Thyroid gland (tissue), 4 donors: ENCODE results near the gene DISC1. TPM values are rescaled to one million over a fixed set of nuclear protein-coding genes. Genes with fewer than 3 reads are reported as not detected.

ENCODE experiments used
- DNase-seq, 2 donors: peaks; one replicate each; pipeline ENCODE4 v3.0.0-alpha.2; 2019
- H3K27ac ChIP-seq, 3 donors: fragments of 200-600 bp; sonication (generic); 1 replicate in 2 of 3; 2 replicates in 1 of 3; pipeline ENCODE4 v1.5.1; 2016 to 2019; ENCODE audit warnings: mild to moderate bottlenecking in 1 of 3, moderate library complexity in 1 of 3
- H3K27me3 ChIP-seq: fragments of 200-600 bp; sonication (generic); one replicate; pipeline ENCODE4 v1.5.1; 2019
- H3K36me3 ChIP-seq, 2 donors: fragments of 200-600 bp; sonication (generic); one replicate each; pipeline ENCODE4 v1.5.1; 2016 to 2019
- H3K4me1 ChIP-seq, 2 donors: fragments of 200-600 bp; sonication (generic); one replicate each; pipeline ENCODE4 v1.5.1; 2017 to 2019
- H3K4me3 ChIP-seq, 3 donors: fragments of 200-600 bp; sonication (generic); replicated peaks in 1 of 3; 1 replicate in 2 of 3; 2 replicates in 1 of 3; pipeline ENCODE4 v1.5.1; 2016; ENCODE audit warnings: mild to moderate bottlenecking in 1 of 3
- H3K9me3 ChIP-seq: fragments of 200-600 bp; sonication (generic); one replicate; pipeline ENCODE4 v1.5.1; 2017
- CTCF ChIP-seq, 6 experiments: fragments of 200-600 bp in 3 of 6; fragments of 450-650 bp in 3 of 6; sonication (generic) in 3 of 6; IDR thresholded peaks; one replicate each; pipeline ENCODE4 v1.5.1; 2016 to 2019; ENCODE audit warnings: antibody characterized with exemption in 6 of 6, mild to moderate bottlenecking in 2 of 6, inconsistent platforms in 1 of 6, moderate library complexity in 1 of 6
- POLR2A ChIP-seq, 2 donors: fragments of 450-650 bp; IDR thresholded peaks; one replicate each; pipeline ENCODE4 v1.6.1; 2017; ENCODE audit warnings: antibody characterized with exemption in 2 of 2, mild to moderate bottlenecking in 2 of 2, moderate library complexity in 1 of 2
- WGBS, 2 donors: methylation state at CpG; one replicate each; pipeline ENCODE4 v1.1.5; 2017; 5-methylcytosine and 5-hydroxymethylcytosine counted together
- intact Hi-C: fragments of 100-400 bp; cut with DNase I; formaldehyde crosslinking; loops from one replicate; pipeline ENCODE4 v1.15.1; 2023
- total RNA-seq, 4 donors: library from RNA; depleted of rRNA; stranded (reverse); fragments of >200 nt; gene quantifications; one replicate each; pipeline ENCODE4 v1.2.3, GENCODE V29; 2016

DISC1 gene
- total RNA-seq, 4 donors from 2014 or later = 6.9 to 17.7 (median 9.8) TPM

GRCh38 chr1:231971397-231972110 lies 345.0 kb downstream of the DISC1 start:
- no peak overlapping the region for H3K27ac ChIP-seq
- DNase-seq = no peak
- H3K27me3 ChIP-seq = no peaks in the 10 kb centered on the region
- H3K36me3 ChIP-seq = no peaks in the 10 kb centered on the region
- WGBS, 2 donors = 79 to 88% methylated on average over 12 of the region's 12 CpGs
- TF ChIP-seq CTCF (IDR thresholded peaks at IDR 0.05) (no peak), POLR2A (IDR thresholded peaks at IDR 0.05) (no peak)
- no peaks in the 10 kb centered on the region for H3K9me3 ChIP-seq
- intact Hi-C loops = no loop called here
- H3K4me3 ChIP-seq = no peak overlapping the region
- no peaks in the 10 kb centered on the region for H3K4me1 ChIP-seq

- TF ChIP-seq CTCF (IDR thresholded peaks at IDR 0.05) (no peak), POLR2A (IDR thresholded peaks at IDR 0.05) (no peak)
- DNase-seq = no peak
- intact Hi-C loops = no loop called here
- no peak overlapping the region for H3K4me3 ChIP-seq
- no peaks in the 10 kb centered on the region for H3K27me3 ChIP-seq
- no peaks in the 10 kb centered on the region for H3K4me1 ChIP-seq
- H3K9me3 ChIP-seq = no peaks in the 10 kb centered on the region
- no peak overlapping the region for H3K27ac ChIP-seq
- no peaks in the 10 kb centered on the region for H3K36me3 ChIP-seq
- 55 to 91% methylated on average over 1 of the region's 1 CpG for WGBS, 2 donors
Measured at GRCh38 chr1:231972111-231972445, 345.5 kb downstream of the DISC1 start.

GRCh38 chr1:231973830-231974229 lies 347.2 kb downstream of the DISC1 start:
- 79 to 86% methylated on average over 5 of the region's 5 CpGs for WGBS, 2 donors
- intact Hi-C loops = no loop called here
- Histone ChIP-seq H3K4me1 (no peaks in the 10 kb centered on the region), H3K27me3 (no peaks in the 10 kb centered on the region), H3K9me3 (no peaks in the 10 kb centered on the region), H3K36me3 (no peaks in the 10 kb centered on the region), H3K27ac (no peak overlapping the region), H3K4me3 (no peak overlapping the region)
- no peak for TF ChIP-seq POLR2A (IDR thresholded peaks at IDR 0.05)
- no peak for TF ChIP-seq CTCF (IDR thresholded peaks at IDR 0.05)
- DNase-seq = no peak

- no peak for DNase-seq
- Histone ChIP-seq H3K27me3 (no peaks in the 10 kb centered on the region), H3K36me3 (no peaks in the 10 kb centered on the region), H3K27ac (no peak overlapping the region), H3K9me3 (no peaks in the 10 kb centered on the region), H3K4me3 (no peak overlapping the region), H3K4me1 (no peaks in the 10 kb centered on the region)
- 95 to 96% methylated on average over 4 of the region's 4 CpGs for WGBS, 2 donors
- no peak for TF ChIP-seq CTCF (IDR thresholded peaks at IDR 0.05)
- no peak for TF ChIP-seq POLR2A (IDR thresholded peaks at IDR 0.05)
- intact Hi-C loops = no loop called here
Measured at GRCh38 chr1:231976231-231976630, 349.6 kb downstream of the DISC1 start.

GRCh38 chr1:231981675-231982074 lies 355.1 kb downstream of the DISC1 start:
- Histone ChIP-seq H3K9me3 (no peaks in the 10 kb centered on the region), H3K36me3 (no peaks in the 10 kb centered on the region), H3K27ac (no peak overlapping the region), H3K4me1 (no peaks in the 10 kb centered on the region), H3K4me3 (no peak overlapping the region), H3K27me3 (no peaks in the 10 kb centered on the region)
- intact Hi-C loops = no loop called here
- no peak for DNase-seq
- TF ChIP-seq POLR2A (IDR thresholded peaks at IDR 0.05) = no peak
- no peak for TF ChIP-seq CTCF (IDR thresholded peaks at IDR 0.05)
- 66 to 70% methylated on average over 4 of the region's 4 CpGs for WGBS, 2 donors
